ENCODE data around the gene FOXP2.

The FOXP2 gene

DNA sequence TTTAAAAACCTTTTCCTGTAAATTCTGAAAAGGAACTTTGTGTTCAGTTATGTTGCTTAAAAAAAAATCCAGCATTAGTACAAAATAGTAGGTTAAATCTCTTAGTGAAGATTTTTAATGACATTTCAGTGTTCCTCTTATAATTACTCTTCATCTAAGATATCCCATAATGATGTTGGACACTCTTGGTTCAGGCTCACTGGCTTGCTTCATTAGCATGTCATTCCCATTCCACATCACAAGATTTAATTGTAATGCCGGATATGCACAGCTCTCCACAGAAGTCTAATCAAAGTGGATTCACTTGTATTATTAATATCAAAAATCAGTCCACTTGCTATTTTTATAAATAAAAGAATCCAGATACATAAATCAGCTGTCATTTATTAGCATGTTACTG lies 327.3 kb downstream of the FOXP2 start:
- no peak for DNase-seq

Measured in NCI-H82 (cell line).